Smooth muscle cell (in vitro differentiated cells): Measurements from ENCODE around the gene XPR1. TPM values are rescaled to one million over a fixed set of nuclear protein-coding genes. Genes with fewer than 3 reads are reported as not detected.
"Not testable (repeated sequence)": the region's sequence is repeated elsewhere in the genome, so short reads cannot be mapped to it uniquely, and the experiment has no call there.

Experiments used
- DNase-seq: peaks from one replicate; lab custom pipeline; 2025; ENCODE audit not compliant: unreplicated experiment; lab: John Stamatoyannopoulos, UW
- H2AFZ ChIP-seq: fragments of 200-600 bp; sonication (generic); 2 replicates; pipeline ENCODE4 v1.6.0; 2016; ENCODE audit warnings: antibody characterized with exemption, low read depth, mild to moderate bottlenecking
- H3F3A ChIP-seq: fragments of 200-600 bp; sonication (generic); 2 replicates; pipeline ENCODE4 v1.6.0; 2017; ENCODE audit warnings: antibody characterized with exemption, low read depth
- H3K27ac ChIP-seq: fragments of 200-600 bp; sonication (generic); 2 replicates; pipeline ENCODE4 v1.5.1; 2016; ENCODE audit warnings: low read depth, mild to moderate bottlenecking
- H3K27me3 ChIP-seq: fragments of 200-600 bp; sonication (generic); 2 replicates; pipeline ENCODE4 v1.6.1; 2016; ENCODE audit warnings: low read depth, mild to moderate bottlenecking
- H3K36me3 ChIP-seq: fragments of 200-600 bp; sonication (generic); 2 replicates; pipeline ENCODE4 v1.5.1; 2016; ENCODE audit warnings: low read depth
- H3K4me1 ChIP-seq: fragments of 200-600 bp; sonication (generic); 2 replicates; pipeline ENCODE4 v1.5.1; 2016; ENCODE audit warnings: low read depth
- H3K4me2 ChIP-seq: fragments of 200-600 bp; sonication (generic); 2 replicates; pipeline ENCODE4 v1.6.0; 2016; ENCODE audit warnings: mild to moderate bottlenecking
- H3K4me3 ChIP-seq: fragments of 200-600 bp; sonication (generic); 2 replicates; pipeline ENCODE4 v1.5.1; 2016; ENCODE audit warnings: mild to moderate bottlenecking
- H3K79me2 ChIP-seq: fragments of 200-600 bp; sonication (generic); 2 replicates; pipeline ENCODE4 v1.6.0; 2016; ENCODE audit warnings: low read depth, mild to moderate bottlenecking
- H3K9ac ChIP-seq: fragments of 200-600 bp; sonication (generic); 2 replicates; pipeline ENCODE4 v1.6.0; 2016; ENCODE audit warnings: low read depth
- H3K9me3 ChIP-seq: fragments of 200-600 bp; sonication (generic); replicated peaks from 2 replicates; pipeline ENCODE4 v1.5.1; 2016; ENCODE audit warnings: low read depth
- H4K20me1 ChIP-seq: fragments of 200-600 bp; sonication (generic); 2 replicates; pipeline ENCODE4 v1.6.0; 2016; ENCODE audit warnings: low read depth
- WGBS: methylation state at CpG from one replicate; pipeline ENCODE4 v1.1.7; 2016; ENCODE audit warnings: low lambda C conversion rate; 5-methylcytosine and 5-hydroxymethylcytosine counted together
- polyA plus RNA-seq: library from polyadenylated mRNA; unstranded; fragments of >200 nt; fragmentation: Nextera tagmentation; extraction: Ambion mirVana; gene quantifications from 2 replicates; pipeline ENCODE4 v1.2.1, GENCODE V29; 2016
- total RNA-seq: library from RNA; depleted of rRNA; stranded (reverse); fragments of >200 nt; gene quantifications from 2 replicates; pipeline ENCODE4 v1.2.3, GENCODE V29; 2014
- TF ChIP-seq, protein P1 (sequence below): fragments of 200-600 bp; sonication (generic); IDR thresholded peaks from 2 replicates; pipeline ENCODE4 v1.5.1; 2017; ENCODE audit warnings: borderline replicate concordance, mild to moderate bottlenecking, antibody characterized with exemption; ENCODE audit not compliant: insufficient read depth, poor library complexity, severe bottlenecking

Gene XPR1
- total and polyA plus RNA-seq, 2 experiments from 2014 or later: 9.5 to 27.6 TPM

GRCh38 chr1:180680558-180681144 lies 48.8 kb downstream of the XPR1 start:
- no peak overlapping the region for H3K4me3 ChIP-seq
- H3K36me3 ChIP-seq: no peaks in the 10 kb centered on the region
- DNase-seq: no peak
- H3K27ac ChIP-seq: no peak overlapping the region
- no peaks in the 10 kb centered on the region for H3K9me3 ChIP-seq
- peaks cover 6% of the 10 kb centered on the region for H4K20me1 ChIP-seq
- no peaks in the 10 kb centered on the region for H3K27me3 ChIP-seq
- H3F3A ChIP-seq: no peaks in the 10 kb centered on the region
- 97% methylated on average over 7 of the region's 7 CpGs for WGBS
- H3K9ac ChIP-seq: no peak overlapping the region
- peaks cover 12% of the 10 kb centered on the region for H3K79me2 ChIP-seq
- TF ChIP-seq, protein P1, sequence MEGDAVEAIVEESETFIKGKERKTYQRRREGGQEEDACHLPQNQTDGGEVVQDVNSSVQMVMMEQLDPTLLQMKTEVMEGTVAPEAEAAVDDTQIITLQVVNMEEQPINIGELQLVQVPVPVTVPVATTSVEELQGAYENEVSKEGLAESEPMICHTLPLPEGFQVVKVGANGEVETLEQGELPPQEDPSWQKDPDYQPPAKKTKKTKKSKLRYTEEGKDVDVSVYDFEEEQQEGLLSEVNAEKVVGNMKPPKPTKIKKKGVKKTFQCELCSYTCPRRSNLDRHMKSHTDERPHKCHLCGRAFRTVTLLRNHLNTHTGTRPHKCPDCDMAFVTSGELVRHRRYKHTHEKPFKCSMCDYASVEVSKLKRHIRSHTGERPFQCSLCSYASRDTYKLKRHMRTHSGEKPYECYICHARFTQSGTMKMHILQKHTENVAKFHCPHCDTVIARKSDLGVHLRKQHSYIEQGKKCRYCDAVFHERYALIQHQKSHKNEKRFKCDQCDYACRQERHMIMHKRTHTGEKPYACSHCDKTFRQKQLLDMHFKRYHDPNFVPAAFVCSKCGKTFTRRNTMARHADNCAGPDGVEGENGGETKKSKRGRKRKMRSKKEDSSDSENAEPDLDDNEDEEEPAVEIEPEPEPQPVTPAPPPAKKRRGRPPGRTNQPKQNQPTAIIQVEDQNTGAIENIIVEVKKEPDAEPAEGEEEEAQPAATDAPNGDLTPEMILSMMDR: no peak
- H3K4me2 ChIP-seq: no peak overlapping the region
- H2AFZ ChIP-seq: no peak overlapping the region
- H3K4me1 ChIP-seq: peaks cover 8% of the 10 kb centered on the region

GRCh38 chr1:180683117-180683516 lies 51.3 kb downstream of the XPR1 start:
- H3K4me2 ChIP-seq, H3K9ac ChIP-seq, H3K79me2 ChIP-seq, H4K20me1 ChIP-seq, H3K9me3 ChIP-seq, H3K36me3 ChIP-seq, H2AFZ ChIP-seq, H3K4me3 ChIP-seq, H3K27ac ChIP-seq, H3K27me3 ChIP-seq, H3F3A ChIP-seq, H3K4me1 ChIP-seq, DNase-seq: not testable (repeated sequence)
- 95% methylated on average over 3 of the region's 3 CpGs for whole genome bisulfite sequencing

- DNase-seq: no peak
- H3K79me2 ChIP-seq: peaks cover 3% of the 10 kb centered on the region
- H3K9ac ChIP-seq: no peak overlapping the region
- H3K36me3 ChIP-seq: no peaks in the 10 kb centered on the region
- H3F3A ChIP-seq: no peaks in the 10 kb centered on the region
- H3K4me2 ChIP-seq: no peak overlapping the region
- 77% methylated on average over 2 of the region's 2 CpGs for WGBS
- no peak overlapping the region for H2AFZ ChIP-seq
- no peaks in the 10 kb centered on the region for H3K27me3 ChIP-seq
- peaks cover 7% of the 10 kb centered on the region for H4K20me1 ChIP-seq
- no peak overlapping the region for H3K27ac ChIP-seq
- H3K9me3 ChIP-seq: no peaks in the 10 kb centered on the region
- no peaks in the 10 kb centered on the region for H3K4me1 ChIP-seq
- H3K4me3 ChIP-seq: no peak overlapping the region
- TF ChIP-seq, protein P1: no peak
Observed at GRCh38 chr1:180691322-180691913, 59.6 kb downstream of the XPR1 start.

GRCh38 chr1:180693564-180694244 lies 61.9 kb downstream of the XPR1 start:
- no peak overlapping the region for H3K9ac ChIP-seq
- no peak for DNase-seq
- H3K4me1 ChIP-seq: no peaks in the 10 kb centered on the region
- H3K27me3 ChIP-seq: no peaks in the 10 kb centered on the region
- H3K4me2 ChIP-seq: no peak overlapping the region
- H3K4me3 ChIP-seq: no peak overlapping the region
- peaks cover 2% of the 10 kb centered on the region for H3K9me3 ChIP-seq
- no peak overlapping the region for H2AFZ ChIP-seq
- H3K36me3 ChIP-seq: no peaks in the 10 kb centered on the region
- H3K79me2 ChIP-seq: peaks cover 5% of the 10 kb centered on the region
- WGBS: 90% methylated on average over 5 of the region's 5 CpGs
- no peaks in the 10 kb centered on the region for H3F3A ChIP-seq
- no peak overlapping the region for H3K27ac ChIP-seq
- TF ChIP-seq, protein P1: no peak
- H4K20me1 ChIP-seq: peaks cover 4% of the 10 kb centered on the region
